H1 (cell line): ENCODE measurements around the gene GRM7. TPM values are rescaled to one million over a fixed set of nuclear protein-coding genes. Genes with fewer than 3 reads are reported as not detected.

Experiments
- ATF2 ChIP-seq: IDR thresholded peaks from 2 replicates; pipeline ENCODE4 v1.6.1; 2012; ENCODE audit warnings: low read length, inconsistent platforms
- JUND ChIP-seq: IDR thresholded peaks from 2 replicates; pipeline ENCODE4 v1.6.1; 2011; ENCODE audit warnings: mild to moderate bottlenecking, improper control_type of control experiment, low read length
- RNF2 ChIP-seq: fragments of 200-900, 300-1000 bp; sonication (generic); IDR thresholded peaks from 2 replicates; pipeline ENCODE4 v1.7.1; 2016; ENCODE audit warnings: borderline replicate concordance, low read depth, mild to moderate bottlenecking, antibody characterized with exemption, low read length; ENCODE audit not compliant: poor library complexity, severe bottlenecking; ENCODE audit errors: missing control alignments
- polyA plus RNA-seq, 7 experiments: library from polyadenylated mRNA; depleted of rRNA in 3 of 7; stranded (reverse) in 5 of 7; unstranded in 2 of 7; fragments of >200 nt in 5 of 7; fragments of 200-250 nt in 2 of 7; gene quantifications; 1 replicate in 5 of 7; 2 replicates in 1 of 7; 4 replicates in 1 of 7; pipeline versions ENCODE4 v1.2.1 to v1.2.3, GENCODE V29; 2011 to 2013; ENCODE audit warnings: missing spikeins in 2 of 7, mixed read lengths in 2 of 7
- total RNA-seq: library from RNA; stranded (reverse); fragmentation: NEBNext Ultra II Directional; extraction: Animal tissue kit (Norgen Biotek cat#: 25700); gene quantifications from 2 replicates; pipeline ENCODE4 v1.2.1, GENCODE V29; 2021

The GRM7 gene
- total and polyA plus RNA-seq, 2 of the 8 experiments (the other 6 are each of a cell fraction or from before 2014, with no cell fraction given) = 0.17 to 0.24 TPM

- TF ChIP-seq JUND (no peak), RNF2 (no peak), ATF2 (no peak)
These were observed 61.0 kb downstream of the GRM7 start (continued) for GRCh38 chr3:6921876-6922275.
